GM12875 (cell line): ENCODE measurements around the gene PCNX3.

Experiments
- H3K4me3 ChIP-seq: one replicate; pipeline ENCODE4 v1.5.1; 2011; ENCODE audit warnings: low read depth, low read length, control low read depth
- TF ChIP-seq, protein P1 (sequence below): IDR thresholded peaks from 2 replicates; pipeline ENCODE4 v1.5.1; 2011; ENCODE audit warnings: low read depth, mild to moderate bottlenecking, control low read depth, inconsistent platforms, low read length, moderate library complexity, borderline replicate concordance; ENCODE audit not compliant: insufficient read depth

The PCNX3 gene

GRCh38 chr11:65652511-65653228 lies 37.1 kb downstream of the PCNX3 start:
- peak overlapping the region; percentile 62 for H3K4me3 ChIP-seq
- TF ChIP-seq, protein P1, sequence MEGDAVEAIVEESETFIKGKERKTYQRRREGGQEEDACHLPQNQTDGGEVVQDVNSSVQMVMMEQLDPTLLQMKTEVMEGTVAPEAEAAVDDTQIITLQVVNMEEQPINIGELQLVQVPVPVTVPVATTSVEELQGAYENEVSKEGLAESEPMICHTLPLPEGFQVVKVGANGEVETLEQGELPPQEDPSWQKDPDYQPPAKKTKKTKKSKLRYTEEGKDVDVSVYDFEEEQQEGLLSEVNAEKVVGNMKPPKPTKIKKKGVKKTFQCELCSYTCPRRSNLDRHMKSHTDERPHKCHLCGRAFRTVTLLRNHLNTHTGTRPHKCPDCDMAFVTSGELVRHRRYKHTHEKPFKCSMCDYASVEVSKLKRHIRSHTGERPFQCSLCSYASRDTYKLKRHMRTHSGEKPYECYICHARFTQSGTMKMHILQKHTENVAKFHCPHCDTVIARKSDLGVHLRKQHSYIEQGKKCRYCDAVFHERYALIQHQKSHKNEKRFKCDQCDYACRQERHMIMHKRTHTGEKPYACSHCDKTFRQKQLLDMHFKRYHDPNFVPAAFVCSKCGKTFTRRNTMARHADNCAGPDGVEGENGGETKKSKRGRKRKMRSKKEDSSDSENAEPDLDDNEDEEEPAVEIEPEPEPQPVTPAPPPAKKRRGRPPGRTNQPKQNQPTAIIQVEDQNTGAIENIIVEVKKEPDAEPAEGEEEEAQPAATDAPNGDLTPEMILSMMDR, result no peak

- peak overlapping the region; percentile 62 for H3K4me3 ChIP-seq
- TF ChIP-seq, protein P1, result no peak
Observed at GRCh38 chr11:65653229-65654225, 38.0 kb downstream of the PCNX3 start.

GRCh38 chr11:65654375-65655349 lies 39.1 kb downstream of the PCNX3 start:
- TF ChIP-seq, protein P1, result no peak
- no peak overlapping the region for H3K4me3 ChIP-seq

DNA sequence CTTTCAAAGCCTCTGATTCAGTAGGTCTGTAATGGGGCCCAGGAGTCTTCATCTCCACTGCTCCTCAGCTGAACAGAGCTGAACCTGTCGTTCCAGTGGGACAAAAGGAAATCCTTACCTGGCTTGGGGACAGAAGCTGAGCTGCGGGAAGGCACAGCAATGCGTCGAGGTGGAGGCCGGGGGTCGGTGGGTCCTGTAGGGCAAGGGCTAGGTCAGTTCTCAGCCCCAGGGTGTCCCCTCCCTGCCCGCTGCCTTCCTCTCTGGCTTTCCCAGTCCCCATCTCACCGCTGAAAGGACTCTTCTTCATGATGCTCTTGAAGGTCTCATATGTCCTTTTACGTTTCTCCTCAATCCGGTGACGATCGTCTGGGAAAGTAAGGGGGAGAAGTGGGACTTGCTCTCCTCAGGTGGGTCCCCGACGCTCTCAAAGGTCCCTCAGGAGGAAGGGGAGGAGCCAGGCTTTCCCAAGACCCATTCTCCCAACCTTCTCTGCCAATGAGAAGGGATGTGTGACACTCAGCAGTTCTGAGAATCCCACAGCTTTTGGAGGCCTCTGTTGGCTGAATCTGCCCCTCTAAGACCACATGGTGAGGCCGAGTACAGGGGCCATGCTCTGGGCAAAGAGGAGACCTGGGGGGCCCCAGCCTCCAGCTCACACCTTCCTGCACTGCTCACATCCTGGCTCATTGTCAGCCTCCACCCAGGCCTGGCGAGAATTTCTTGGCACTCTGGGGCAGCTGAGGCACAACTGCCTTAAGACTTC lies 40.2 kb downstream of the PCNX3 start:
- TF ChIP-seq, protein P1, result no peak
- H3K4me3 ChIP-seq, result no peak overlapping the region

DNA sequence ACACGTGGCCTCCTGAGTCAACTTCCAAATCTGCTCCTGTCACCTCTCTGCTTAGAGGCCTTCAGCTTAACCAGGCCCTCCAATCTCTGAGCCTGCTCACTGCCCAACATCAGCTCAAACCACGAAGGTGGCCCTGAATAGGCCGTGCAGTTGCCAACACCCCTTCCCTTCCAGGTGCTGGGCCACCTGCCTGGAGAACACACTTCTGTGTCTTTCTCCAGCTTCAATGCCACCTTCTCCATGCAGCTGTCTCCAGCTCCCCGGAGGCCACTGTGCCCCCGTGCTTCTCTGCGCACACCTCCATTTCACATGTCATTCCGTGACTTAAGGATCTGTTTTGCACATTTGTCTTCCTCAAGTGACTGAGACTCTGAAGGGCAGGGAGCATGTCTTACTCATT lies 41.9 kb downstream of the PCNX3 start:
- H3K4me3 ChIP-seq, result no peak overlapping the region
- TF ChIP-seq, protein P1, result no peak
